ENCODE measurements around the gene ECM1.

Gene ECM1

GRCh38 chr1:150516050-150516591 lies 8.2 kb downstream of the ECM1 start:
- Histone ChIP-seq H3K18ac (ENCODE audit: low read length) (no peak overlapping the region), H2BK120ac (ENCODE audit: low read depth, low read length) (no peak overlapping the region), H3K4me3 (ENCODE audit: low read length) (no peak overlapping the region), H4K5ac (ENCODE audit: low read length) (no peak overlapping the region), H3K27ac (ENCODE audit: low read depth, low read length) (no peak overlapping the region), H4K8ac (ENCODE audit: low read depth, low read length) (no peak overlapping the region), H2AK5ac (ENCODE audit: low read length) (no peak overlapping the region), H3K4me1 (ENCODE audit: control insufficient read depth, low read depth, low read length) (no peaks in the 10 kb centered on the region), H3K9ac (ENCODE audit: low read length) (peak overlapping the region; percentile 62), H3K56ac (ENCODE audit: low read length) (peak overlapping the region; percentile 59), H3K23ac (ENCODE audit: low read length) (no peak overlapping the region), H3K79me2 (ENCODE audit: control insufficient read depth, insufficient read depth, low read length) (no peaks in the 10 kb centered on the region), H3K27me3 (ENCODE audit: insufficient read depth, low read length, poor library complexity) (no peaks in the 10 kb centered on the region), H2BK5ac (ENCODE audit: low read length) (no peak overlapping the region), H2BK15ac (replicated peaks; ENCODE audit: low read depth) (no peak overlapping the region), H3K4me2 (ENCODE audit: low read length) (peak overlapping the region; percentile 25), H3K36me3 (ENCODE audit: control insufficient read depth, insufficient read depth, low read length) (no peaks in the 10 kb centered on the region), H3K79me1 (ENCODE audit: low read length) (no peaks in the 10 kb centered on the region), H3K4ac (ENCODE audit: low read depth, low read length) (no peak overlapping the region)
- DNase-seq, result peak; percentile 50
- no CpG with 5 or more reads among the region's 19 CpGs for WGBS (ENCODE audit: extremely low coverage, insufficient coverage, low lambda C conversion rate)

- H3K36me3 ChIP-seq (ENCODE audit: control insufficient read depth, insufficient read depth, low read length), result no peaks in the 10 kb centered on the region
- WGBS (ENCODE audit: extremely low coverage, insufficient coverage, low lambda C conversion rate), result no CpG with 5 or more reads among the region's 4 CpGs
- H3K4me1 ChIP-seq (ENCODE audit: control insufficient read depth, low read depth, low read length), result no peaks in the 10 kb centered on the region
- DNase-seq, result no peak
- no peaks in the 10 kb centered on the region for H3K79me2 ChIP-seq (ENCODE audit: control insufficient read depth, insufficient read depth, low read length)
- peak overlapping the region; percentile 59 for H3K56ac ChIP-seq (ENCODE audit: low read length)
- H2AK5ac ChIP-seq (ENCODE audit: low read length), result no peak overlapping the region
- H3K9ac ChIP-seq (ENCODE audit: low read length), result peak overlapping the region; percentile 62
- H4K8ac ChIP-seq (ENCODE audit: low read depth, low read length), result no peak overlapping the region
- H3K18ac ChIP-seq (ENCODE audit: low read length), result no peak overlapping the region
- H3K4ac ChIP-seq (ENCODE audit: low read depth, low read length), result no peak overlapping the region
- no peak overlapping the region for H2BK120ac ChIP-seq (ENCODE audit: low read depth, low read length)
- H3K27ac ChIP-seq (ENCODE audit: low read depth, low read length), result no peak overlapping the region
- no peak overlapping the region for H4K5ac ChIP-seq (ENCODE audit: low read length)
- no peak overlapping the region for H2BK5ac ChIP-seq (ENCODE audit: low read length)
- H3K4me3 ChIP-seq (ENCODE audit: low read length), result no peak overlapping the region
- H2BK15ac ChIP-seq (replicated peaks; ENCODE audit: low read depth), result no peak overlapping the region
- H3K79me1 ChIP-seq (ENCODE audit: low read length), result no peaks in the 10 kb centered on the region
- no peak overlapping the region for H3K4me2 ChIP-seq (ENCODE audit: low read length)
- no peak overlapping the region for H3K23ac ChIP-seq (ENCODE audit: low read length)
- H3K27me3 ChIP-seq (ENCODE audit: insufficient read depth, low read length, poor library complexity), result no peaks in the 10 kb centered on the region
Measured at GRCh38 chr1:150516616-150517015, 8.7 kb downstream of the ECM1 start.

- Histone ChIP-seq H2BK120ac (ENCODE audit: low read depth, low read length) (no peak overlapping the region), H2AK5ac (ENCODE audit: low read length) (no peak overlapping the region), H3K4me2 (ENCODE audit: low read length) (no peak overlapping the region), H4K8ac (ENCODE audit: low read depth, low read length) (no peak overlapping the region), H4K5ac (ENCODE audit: low read length) (no peak overlapping the region), H3K79me2 (ENCODE audit: control insufficient read depth, insufficient read depth, low read length) (no peaks in the 10 kb centered on the region), H3K23ac (ENCODE audit: low read length) (no peak overlapping the region), H3K4me1 (ENCODE audit: control insufficient read depth, low read depth, low read length) (no peaks in the 10 kb centered on the region), H3K18ac (ENCODE audit: low read length) (no peak overlapping the region), H3K27me3 (ENCODE audit: insufficient read depth, low read length, poor library complexity) (no peaks in the 10 kb centered on the region), H3K56ac (ENCODE audit: low read length) (no peak overlapping the region), H3K4ac (ENCODE audit: low read depth, low read length) (no peak overlapping the region), H3K9ac (ENCODE audit: low read length) (no peak overlapping the region), H3K27ac (ENCODE audit: low read depth, low read length) (no peak overlapping the region), H2BK15ac (replicated peaks; ENCODE audit: low read depth) (no peak overlapping the region), H2BK5ac (ENCODE audit: low read length) (no peak overlapping the region), H3K79me1 (ENCODE audit: low read length) (no peaks in the 10 kb centered on the region), H3K36me3 (ENCODE audit: control insufficient read depth, insufficient read depth, low read length) (no peaks in the 10 kb centered on the region), H3K4me3 (ENCODE audit: low read length) (no peak overlapping the region)
- DNase-seq, result no peak
- WGBS (ENCODE audit: extremely low coverage, insufficient coverage, low lambda C conversion rate), result no CpG with 5 or more reads among the region's 1 CpG
Measured at GRCh38 chr1:150521196-150521968, 13.5 kb downstream of the ECM1 start.

DNA sequence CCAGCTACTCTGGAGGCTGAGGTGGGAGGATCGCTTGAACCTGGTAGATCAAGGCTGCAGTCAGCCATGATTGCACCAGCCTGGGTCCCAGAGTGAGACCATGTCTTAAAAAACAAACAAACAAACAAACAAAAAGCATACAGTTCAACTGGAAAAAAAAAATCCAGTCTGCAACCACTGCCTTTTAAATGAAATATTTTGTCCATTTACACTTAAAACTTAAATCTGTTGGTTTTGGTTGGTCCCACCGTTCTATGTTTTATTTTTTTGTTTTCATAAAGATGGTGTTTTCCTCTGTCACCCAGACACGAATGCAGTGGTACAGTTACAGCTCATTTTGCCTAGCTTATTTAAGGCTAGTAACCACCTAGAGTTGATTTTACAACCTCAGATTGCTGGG lies 17.4 kb downstream of the ECM1 start:
- Histone ChIP-seq H3K79me1 (ENCODE audit: low read length) (no peaks in the 10 kb centered on the region), H4K5ac (ENCODE audit: low read length) (no peak overlapping the region), H2BK120ac (ENCODE audit: low read depth, low read length) (no peak overlapping the region), H3K4ac (ENCODE audit: low read depth, low read length) (no peak overlapping the region), H3K9ac (ENCODE audit: low read length) (no peak overlapping the region), H2BK15ac (replicated peaks; ENCODE audit: low read depth) (no peak overlapping the region), H3K79me2 (ENCODE audit: control insufficient read depth, insufficient read depth, low read length) (no peaks in the 10 kb centered on the region), H3K18ac (ENCODE audit: low read length) (no peak overlapping the region), H3K27me3 (ENCODE audit: insufficient read depth, low read length, poor library complexity) (no peaks in the 10 kb centered on the region), H2BK5ac (ENCODE audit: low read length) (no peak overlapping the region), H3K36me3 (ENCODE audit: control insufficient read depth, insufficient read depth, low read length) (no peaks in the 10 kb centered on the region), H3K27ac (ENCODE audit: low read depth, low read length) (no peak overlapping the region), H2AK5ac (ENCODE audit: low read length) (no peak overlapping the region), H4K8ac (ENCODE audit: low read depth, low read length) (no peak overlapping the region), H3K23ac (ENCODE audit: low read length) (no peak overlapping the region), H3K4me3 (ENCODE audit: low read length) (no peak overlapping the region), H3K4me1 (ENCODE audit: control insufficient read depth, low read depth, low read length) (no peaks in the 10 kb centered on the region), H3K56ac (ENCODE audit: low read length) (no peak overlapping the region), H3K4me2 (ENCODE audit: low read length) (no peak overlapping the region)
- WGBS (ENCODE audit: extremely low coverage, insufficient coverage, low lambda C conversion rate), result no CpG with 5 or more reads among the region's 3 CpGs
- no peak for DNase-seq

DNA sequence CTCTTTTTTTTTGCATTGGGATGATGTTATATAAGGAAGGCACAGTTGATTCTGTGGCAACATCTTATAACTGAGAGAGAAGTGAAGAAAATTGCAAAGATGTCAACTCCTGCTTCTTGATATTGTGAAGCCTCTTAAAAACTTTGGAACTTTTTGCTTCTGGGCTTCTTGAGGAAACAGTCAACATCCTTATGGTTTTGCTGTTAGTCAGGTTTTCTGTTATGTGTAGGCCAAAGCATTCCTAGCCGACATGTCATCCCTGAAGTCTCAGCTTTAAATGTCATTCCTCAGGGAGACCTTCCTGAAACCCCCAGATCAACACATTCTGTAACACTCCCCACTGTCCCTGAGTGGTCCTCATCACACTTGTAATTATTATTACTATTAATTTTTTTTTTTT lies 20.3 kb downstream of the ECM1 start:
- no peaks in the 10 kb centered on the region for H3K4me1 ChIP-seq (ENCODE audit: control insufficient read depth, low read depth, low read length)
- no peak overlapping the region for H2BK120ac ChIP-seq (ENCODE audit: low read depth, low read length)
- no peak overlapping the region for H3K4ac ChIP-seq (ENCODE audit: low read depth, low read length)
- H4K5ac ChIP-seq (ENCODE audit: low read length), result no peak overlapping the region
- no peak overlapping the region for H3K56ac ChIP-seq (ENCODE audit: low read length)
- H3K4me3 ChIP-seq (ENCODE audit: low read length), result no peak overlapping the region
- no peak overlapping the region for H2BK5ac ChIP-seq (ENCODE audit: low read length)
- no peaks in the 10 kb centered on the region for H3K79me2 ChIP-seq (ENCODE audit: control insufficient read depth, insufficient read depth, low read length)
- H3K27ac ChIP-seq (ENCODE audit: low read depth, low read length), result no peak overlapping the region
- H3K27me3 ChIP-seq (ENCODE audit: insufficient read depth, low read length, poor library complexity), result no peaks in the 10 kb centered on the region
- H3K4me2 ChIP-seq (ENCODE audit: low read length), result no peak overlapping the region
- no peak overlapping the region for H4K8ac ChIP-seq (ENCODE audit: low read depth, low read length)
- H3K36me3 ChIP-seq (ENCODE audit: control insufficient read depth, insufficient read depth, low read length), result no peaks in the 10 kb centered on the region
- no peak overlapping the region for H3K9ac ChIP-seq (ENCODE audit: low read length)
- WGBS (ENCODE audit: extremely low coverage, insufficient coverage, low lambda C conversion rate), result no CpG with 5 or more reads among the region's 1 CpG
- no peak overlapping the region for H3K23ac ChIP-seq (ENCODE audit: low read length)
- no peak overlapping the region for H2AK5ac ChIP-seq (ENCODE audit: low read length)
- no peak overlapping the region for H2BK15ac ChIP-seq (replicated peaks; ENCODE audit: low read depth)
- DNase-seq, result no peak
- H3K79me1 ChIP-seq (ENCODE audit: low read length), result no peaks in the 10 kb centered on the region
- H3K18ac ChIP-seq (ENCODE audit: low read length), result no peak overlapping the region

DNA sequence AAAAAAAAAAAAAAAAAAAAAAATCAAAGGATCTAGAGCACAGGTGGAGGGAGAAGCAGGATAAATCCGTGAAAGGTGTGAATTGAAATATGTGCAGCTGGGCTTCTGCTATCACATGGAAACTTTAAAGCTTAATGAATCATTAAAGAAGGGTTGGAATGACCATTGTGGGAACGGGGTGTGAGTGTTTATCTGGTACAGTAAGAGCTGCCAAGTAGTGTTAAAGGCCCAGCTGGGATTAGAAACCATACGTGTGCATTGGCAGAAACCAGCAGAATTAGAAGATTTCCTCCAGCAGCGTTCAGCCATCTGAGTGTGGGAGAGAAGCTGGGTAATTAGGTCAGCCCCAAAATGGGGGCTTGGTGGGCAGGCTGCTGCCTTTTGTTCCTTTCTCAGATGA lies 21.1 kb downstream of the ECM1 start:
- Histone ChIP-seq H3K9ac (ENCODE audit: low read length) (no peak overlapping the region), H3K18ac (ENCODE audit: low read length) (no peak overlapping the region), H2BK15ac (replicated peaks; ENCODE audit: low read depth) (no peak overlapping the region), H3K56ac (ENCODE audit: low read length) (no peak overlapping the region), H3K79me1 (ENCODE audit: low read length) (no peaks in the 10 kb centered on the region), H4K8ac (ENCODE audit: low read depth, low read length) (no peak overlapping the region), H2BK120ac (ENCODE audit: low read depth, low read length) (no peak overlapping the region), H3K27ac (ENCODE audit: low read depth, low read length) (no peak overlapping the region), H3K4me1 (ENCODE audit: control insufficient read depth, low read depth, low read length) (no peaks in the 10 kb centered on the region), H3K27me3 (ENCODE audit: insufficient read depth, low read length, poor library complexity) (no peaks in the 10 kb centered on the region), H3K36me3 (ENCODE audit: control insufficient read depth, insufficient read depth, low read length) (no peaks in the 10 kb centered on the region), H4K5ac (ENCODE audit: low read length) (no peak overlapping the region), H2AK5ac (ENCODE audit: low read length) (no peak overlapping the region), H3K4ac (ENCODE audit: low read depth, low read length) (no peak overlapping the region), H3K4me2 (ENCODE audit: low read length) (no peak overlapping the region), H3K23ac (ENCODE audit: low read length) (no peak overlapping the region), H3K79me2 (ENCODE audit: control insufficient read depth, insufficient read depth, low read length) (no peaks in the 10 kb centered on the region), H3K4me3 (ENCODE audit: low read length) (no peak overlapping the region), H2BK5ac (ENCODE audit: low read length) (no peak overlapping the region)
- no CpG with 5 or more reads among the region's 4 CpGs for WGBS (ENCODE audit: extremely low coverage, insufficient coverage, low lambda C conversion rate)
- no peak for DNase-seq

Data from mesendoderm (in vitro differentiated cells).